ENCODE results near the gene ZDHHC18. TPM values are rescaled to one million over a fixed set of nuclear protein-coding genes. Genes with fewer than 3 reads are reported as not detected.

The ZDHHC18 gene
- polyA plus RNA-seq, 3 donors, result 3.1 to 46.6 (median 6.0) TPM

GRCh38 chr1:26858891-26859640 is 32.6 kb downstream of the ZDHHC18 start:
- peaks cover 2 to 6% (median 5%) of the 10 kb centered on the region in 3 donors for H3K27me3 Mint-ChIP-seq (ENCODE audit: low read depth in 3 of 3)
- H3K79me2 ChIP-seq (ENCODE audit: insufficient read depth, low read length), result no peaks in the 10 kb centered on the region
- H3K4me1 ChIP-seq (ENCODE audit: control insufficient read depth in 1 of 2, insufficient read depth in 2 of 2, low read length in 2 of 2), result peaks cover 2 to 7% of the 10 kb centered on the region in 2 donors
- H3K27ac ChIP-seq (ENCODE audit: low read depth in 1 of 2, low read length in 2 of 2), result no peak overlapping the region
- no peak for TF ChIP-seq CTCF (IDR thresholded peaks at IDR 0.05)
- 100% methylated on average over 6 of the region's 7 CpGs for WGBS (ENCODE audit: insufficient coverage)
- H3K9me3 Mint-ChIP-seq, result no peaks in the 10 kb centered on the region
- peaks cover 21 to 36% of the 10 kb centered on the region in 2 donors for H3K36me3 ChIP-seq (replicated peaks in 1 of 2; ENCODE audit: control insufficient read depth in 1 of 2, insufficient read depth in 2 of 2, low read length in 2 of 2)
- H3K9me3 ChIP-seq (replicated peaks in 1 of 2; ENCODE audit: control insufficient read depth in 1 of 2, insufficient read depth in 1 of 2, low read length in 2 of 2), result no peaks in the 10 kb centered on the region
- H2AFZ ChIP-seq (ENCODE audit: insufficient read depth, low read depth, low read length, poor library complexity, severe bottlenecking), result no peak overlapping the region
- H3K4me2 ChIP-seq (replicated peaks; ENCODE audit: extremely low read depth, low read length, poor library complexity, severe bottlenecking), result no peak overlapping the region
- peaks cover 20 to 37% of the 10 kb centered on the region in 2 donors for H3K36me3 Mint-ChIP-seq
- no peak for DNase-seq
- no peak overlapping the region for H3K4me3 Mint-ChIP-seq
- H4K20me1 ChIP-seq (ENCODE audit: insufficient read depth, low read length), result peaks cover 4% of the 10 kb centered on the region
- no peaks in the 10 kb centered on the region for H3K27me3 ChIP-seq (ENCODE audit: control insufficient read depth in 2 of 2, insufficient read depth in 2 of 2, low read length in 2 of 2)
- intact Hi-C loops (cut with micrococcal nuclease), result no loop called here
- H3K27ac Mint-ChIP-seq, result no peak overlapping the region
- no peak overlapping the region for H3K4me3 ChIP-seq (replicated peaks in 1 of 3; ENCODE audit: low read depth in 2 of 3, low read length in 3 of 3)
- H3K9ac ChIP-seq (ENCODE audit: insufficient read depth, low read length, poor library complexity, severe bottlenecking), result no peak overlapping the region
- H3K4me1 Mint-ChIP-seq, result peaks cover 13% of the 10 kb centered on the region

- Mint-ChIP-seq H3K27ac (no peak overlapping the region), H3K9me3 (peaks cover 0 to 2% (median 0%) of the 10 kb centered on the region in 7 donors), H3K4me3 (no peak overlapping the region), H3K36me3 (peaks cover 3 to 16% of the 10 kb centered on the region in 2 donors), H3K27me3 (ENCODE audit: low read depth in 3 of 3) (peaks cover 5 to 7% (median 6%) of the 10 kb centered on the region in 3 donors), H3K4me1 (peaks cover 28% of the 10 kb centered on the region)
- TF ChIP-seq CTCF (IDR thresholded peaks at IDR 0.05), result no peak
- no peak overlapping the region for H3K4me3 ChIP-seq (replicated peaks in 1 of 3; ENCODE audit: low read depth in 2 of 3, low read length in 3 of 3)
- peaks cover 0 to 14% of the 10 kb centered on the region in 2 donors for H3K36me3 ChIP-seq (replicated peaks in 1 of 2; ENCODE audit: control insufficient read depth in 1 of 2, insufficient read depth in 2 of 2, low read length in 2 of 2)
- no peak overlapping the region for H3K9ac ChIP-seq (ENCODE audit: insufficient read depth, low read length, poor library complexity, severe bottlenecking)
- intact Hi-C loops (cut with micrococcal nuclease), result loop anchor here in 1 of 2 donors (5.0 kb wide), 1 partner anchor 34 kb away; the partner anchor contains the start of gene ZDHHC18
- no peak for DNase-seq
- no peaks in the 10 kb centered on the region for H4K20me1 ChIP-seq (ENCODE audit: insufficient read depth, low read length)
- no peaks in the 10 kb centered on the region for H3K9me3 ChIP-seq (replicated peaks in 1 of 2; ENCODE audit: control insufficient read depth in 1 of 2, insufficient read depth in 1 of 2, low read length in 2 of 2)
- 100% methylated on average over 2 of the region's 5 CpGs for whole genome bisulfite sequencing (ENCODE audit: insufficient coverage)
- H3K27ac ChIP-seq (ENCODE audit: low read depth in 1 of 2, low read length in 2 of 2), result no peak overlapping the region
- no peaks in the 10 kb centered on the region for H3K79me2 ChIP-seq (ENCODE audit: insufficient read depth, low read length)
- H2AFZ ChIP-seq (ENCODE audit: insufficient read depth, low read depth, low read length, poor library complexity, severe bottlenecking), result no peak overlapping the region
- no peak overlapping the region for H3K4me2 ChIP-seq (replicated peaks; ENCODE audit: extremely low read depth, low read length, poor library complexity, severe bottlenecking)
- no peaks in the 10 kb centered on the region for H3K27me3 ChIP-seq (ENCODE audit: control insufficient read depth in 2 of 2, insufficient read depth in 2 of 2, low read length in 2 of 2)
- peaks cover 15 to 28% of the 10 kb centered on the region in 2 donors for H3K4me1 ChIP-seq (ENCODE audit: control insufficient read depth in 1 of 2, insufficient read depth in 2 of 2, low read length in 2 of 2)
Observed at GRCh38 chr1:26861286-26861701, 34.8 kb downstream of the ZDHHC18 start.

Measured in CD14-positive monocyte (primary cell).